GM23338 (cell line): Measurements from ENCODE around the gene ERCC5. TPM values are rescaled to one million over a fixed set of nuclear protein-coding genes. Genes with fewer than 3 reads are reported as not detected.
A peak's percentile ranks its signal among the peaks of the same experiment; 100 is the strongest.

Experiments
- ATAC-seq: fragments of 200-7000 bp; cut with Tn5 transposase; 3 replicates; pipeline ENCODE4 v1.9.1; 2020
- DNase-seq: peaks from one replicate; pipeline ENCODE4 v3.0.0-alpha.2; 2015; ENCODE audit warnings: low spot score
- H2AFZ ChIP-seq: fragments of 200-600 bp; sonication (generic); 2 replicates; pipeline ENCODE4 v1.8.0; 2016; ENCODE audit warnings: antibody characterized with exemption, mild to moderate bottlenecking, moderate library complexity
- H3F3A ChIP-seq: fragments of 200-600 bp; sonication (generic); replicated peaks from 2 replicates; pipeline ENCODE4 v1.8.0; 2017; ENCODE audit warnings: antibody characterized with exemption, mixed run types, low read depth
- H3K27ac ChIP-seq: fragments of 200-600 bp; sonication (generic); 2 replicates; pipeline ENCODE4 v1.6.1; 2016; ENCODE audit warnings: low read depth
- H3K27me3 ChIP-seq: fragments of 200-600 bp; sonication (generic); 2 replicates; pipeline ENCODE4 v1.8.0; 2016; ENCODE audit warnings: mild to moderate bottlenecking, mixed run types, moderate library complexity; ENCODE audit not compliant: insufficient read depth
- H3K36me3 ChIP-seq: fragments of 200-600 bp; sonication (generic); 2 replicates; pipeline ENCODE4 v1.8.0; 2016; ENCODE audit warnings: mild to moderate bottlenecking; ENCODE audit not compliant: insufficient read depth
- H3K4me1 ChIP-seq: fragments of 200-600 bp; sonication (generic); 2 replicates; pipeline ENCODE4 v1.8.0; 2016; ENCODE audit warnings: mild to moderate bottlenecking, moderate library complexity; ENCODE audit not compliant: insufficient read depth
- H3K4me2 ChIP-seq: fragments of 200-600 bp; sonication (generic); 2 replicates; pipeline ENCODE4 v1.7.1; 2017; ENCODE audit warnings: mixed run types
- H3K4me3 ChIP-seq: fragments of 200-600 bp; sonication (generic); 2 replicates; pipeline ENCODE4 v1.6.1; 2016; ENCODE audit warnings: mixed run types
- H3K79me2 ChIP-seq: fragments of 200-600 bp; sonication (generic); replicated peaks from 2 replicates; pipeline ENCODE4 v1.8.0; 2017; ENCODE audit warnings: mild to moderate bottlenecking; ENCODE audit not compliant: insufficient read depth
- H3K9me2 ChIP-seq: fragments of 200-600 bp; sonication (generic); 2 replicates; pipeline ENCODE4 v1.8.0; 2017; ENCODE audit not compliant: insufficient read depth
- H4K20me1 ChIP-seq: fragments of 200-600 bp; sonication (generic); replicated peaks from 2 replicates; pipeline ENCODE4 v1.8.0; 2017; ENCODE audit warnings: mild to moderate bottlenecking; ENCODE audit not compliant: insufficient read depth
- H3K27ac Mint-ChIP-seq: 2 replicates; pipeline ENCODE4 v1.8.0; 2020; ENCODE audit warnings: inconsistent platforms, mild to moderate bottlenecking, moderate library complexity, mixed read lengths
- H3K27me3 Mint-ChIP-seq: 3 replicates; pipeline ENCODE4 v1.8.0; 2022; ENCODE audit warnings: low read depth, mild to moderate bottlenecking, moderate library complexity, mixed read lengths, inconsistent platforms; ENCODE audit not compliant: insufficient read depth, poor library complexity
- H3K36me3 Mint-ChIP-seq: 3 replicates; pipeline ENCODE4 v1.8.0; 2021; ENCODE audit warnings: low read depth, mild to moderate bottlenecking, inconsistent platforms, moderate library complexity, mixed read lengths
- H3K4me1 Mint-ChIP-seq: 3 replicates; pipeline ENCODE4 v1.8.0; 2020; ENCODE audit warnings: mild to moderate bottlenecking, inconsistent platforms, mixed read lengths
- H3K4me3 Mint-ChIP-seq: 3 replicates; pipeline ENCODE4 v1.8.0; 2021; ENCODE audit warnings: moderate library complexity, mild to moderate bottlenecking, inconsistent platforms, mixed read lengths
- H3K9me3 Mint-ChIP-seq: 3 replicates; pipeline ENCODE4 v1.8.0; 2020; ENCODE audit warnings: moderate library complexity, mild to moderate bottlenecking, inconsistent platforms, mixed read lengths
- CREB1 ChIP-seq: fragments of 250-450 bp; sonication (Bioruptor Pico); IDR thresholded peaks from 2 replicates; pipeline ENCODE4 v1.5.0; 2020; ENCODE audit warnings: low read depth, mild to moderate bottlenecking, moderate library complexity
- EZH2 ChIP-seq: fragments of 200-600 bp; sonication (generic); IDR thresholded peaks from one replicate; pipeline ENCODE4 v1.8.0; 2017; ENCODE audit warnings: antibody characterized with exemption, mild to moderate bottlenecking, low read depth; ENCODE audit not compliant: unreplicated experiment
- EZH2phosphoT487 ChIP-seq: fragments of 200-600 bp; sonication (generic); IDR thresholded peaks from one replicate; pipeline ENCODE4 v1.8.1; 2018; ENCODE audit warnings: antibody characterized with exemption; ENCODE audit not compliant: unreplicated experiment
- JUNB ChIP-seq: IDR thresholded peaks from one replicate; pipeline ENCODE4 v1.6.1; 2016; ENCODE audit warnings: antibody characterized with exemption; ENCODE audit not compliant: unreplicated experiment
- NANOG ChIP-seq: IDR thresholded peaks from 2 replicates; pipeline ENCODE4 v1.6.1; 2016; ENCODE audit warnings: antibody characterized with exemption, borderline replicate concordance
- POLR2AphosphoS5 ChIP-seq: IDR thresholded peaks from 2 replicates; pipeline ENCODE4 v1.6.1; 2016; ENCODE audit warnings: antibody characterized with exemption, low read depth
- STAT1 ChIP-seq: IDR thresholded peaks from one replicate; pipeline ENCODE4 v1.6.1; 2016; ENCODE audit warnings: antibody characterized with exemption; ENCODE audit not compliant: unreplicated experiment
- ZNF114 ChIP-seq: fragments of 250-450 bp; sonication (Bioruptor Pico); IDR thresholded peaks from 2 replicates; pipeline ENCODE4 v1.5.0; 2020; ENCODE audit warnings: mild to moderate bottlenecking, moderate library complexity
- ZNF331 ChIP-seq: fragments of 250-450 bp; sonication (Bioruptor Pico); IDR thresholded peaks from 2 replicates; pipeline ENCODE4 v1.5.0; 2020; ENCODE audit warnings: low read depth, mild to moderate bottlenecking, moderate library complexity
- polyA plus RNA-seq: library from polyadenylated mRNA; unstranded; fragments of >200 nt; fragmentation: Nextera tagmentation; extraction: Ambion mirVana; gene quantifications from 2 replicates; pipeline ENCODE4 v1.2.1, GENCODE V29; 2016
- total RNA-seq: library from RNA; depleted of rRNA; stranded (reverse); fragments of >200 nt; shearing (Covaris generic); gene quantifications from 2 replicates; pipeline ENCODE4 v1.2.3, GENCODE V29; 2014
- TF ChIP-seq, protein P1 (sequence below): IDR thresholded peaks from one replicate; pipeline ENCODE4 v1.6.1; 2018; ENCODE audit warnings: antibody characterized with exemption; ENCODE audit not compliant: unreplicated experiment
- TF ChIP-seq, protein P2 (sequence below): IDR thresholded peaks from 2 replicates; pipeline ENCODE4 v1.6.1; 2016; ENCODE audit warnings: antibody characterized with exemption
- TF ChIP-seq, protein P3 (sequence below), 2 experiments: fragments of 200-600 bp in 1 of 2; sonication (generic) in 1 of 2; conservative IDR thresholded peaks; 2 replicates each; pipeline versions ENCODE4 v1.5.1 to v1.6.1; 2016 to 2017; ENCODE audit warnings: antibody characterized with exemption in 2 of 2, low read depth in 2 of 2, mild to moderate bottlenecking in 2 of 2, moderate library complexity in 1 of 2
- TF ChIP-seq, protein P4 (sequence below): fragments of 250-450 bp; sonication (Bioruptor Pico); IDR thresholded peaks from 2 replicates; pipeline ENCODE4 v1.5.0; 2020; ENCODE audit warnings: mild to moderate bottlenecking, moderate library complexity

ERCC5 gene
- total and polyA plus RNA-seq, 2 experiments from 2014 or later: 25.4 to 26.2 TPM

DNA sequence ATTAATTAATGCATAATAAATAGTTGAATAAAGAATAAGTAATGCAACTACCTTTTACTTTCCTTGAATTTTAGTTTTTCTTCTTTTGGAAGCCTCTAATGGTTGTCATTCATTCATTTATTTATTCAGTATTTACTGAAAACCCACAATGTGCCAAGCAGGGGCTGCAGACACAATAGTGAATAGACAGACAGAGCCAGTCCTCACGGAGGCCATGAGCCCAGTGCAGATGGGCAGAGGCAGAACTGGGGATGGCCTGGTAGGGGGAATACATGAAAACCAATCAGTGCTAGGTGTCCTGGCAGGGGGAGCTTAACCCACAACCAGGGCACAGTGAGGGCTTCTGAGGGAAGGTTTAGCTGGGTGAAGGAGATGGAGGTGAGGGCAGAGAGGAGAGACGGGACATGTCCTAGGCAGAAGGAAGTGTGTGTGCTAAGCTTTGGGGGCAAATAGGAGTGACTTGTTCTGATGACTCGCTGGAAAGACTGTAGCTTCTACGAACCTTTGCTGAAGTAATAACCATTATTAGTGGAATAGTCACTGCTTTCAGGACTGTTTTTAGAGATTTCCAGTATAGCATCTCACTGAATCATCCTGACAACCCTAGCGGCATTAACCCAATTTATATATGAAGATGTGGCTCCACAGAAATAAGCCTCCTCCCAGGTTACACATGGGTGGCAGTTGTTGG is 55.9 kb downstream of the ERCC5 start:
- H3K9me2 ChIP-seq: no peaks in the 10 kb centered on the region
- Mint-ChIP-seq H3K36me3 (no peaks in the 10 kb centered on the region), H3K4me3 (no peak overlapping the region), H3K4me1 (peaks cover 9% of the 10 kb centered on the region), H3K27me3 (no peaks in the 10 kb centered on the region), H3K9me3 (no peaks in the 10 kb centered on the region), H3K27ac (0 out of 2 replicates have a peak overlapping the region, but pooled peaks have one; percentile 4)
- H3K27me3 ChIP-seq: no peaks in the 10 kb centered on the region
- 0 out of 2 replicates have a peak, but pooled peaks cover 5% of the 10 kb centered on the region for H3K4me1 ChIP-seq
- no peak overlapping the region for H3K4me2 ChIP-seq
- H4K20me1 ChIP-seq: no peaks in the 10 kb centered on the region
- H3F3A ChIP-seq: no peaks in the 10 kb centered on the region
- no peak overlapping the region for H3K4me3 ChIP-seq
- ATAC-seq (no peak), DNase-seq (no peak)
- no peak overlapping the region for H3K27ac ChIP-seq
- no peaks in the 10 kb centered on the region for H3K79me2 ChIP-seq
- H2AFZ ChIP-seq: peak overlapping the region; percentile 95; the same call in 1 of the 2 replicates
- TF ChIP-seq ZNF331 (CRISPR knock-in tag): no peak
- TF ChIP-seq, protein P1, sequence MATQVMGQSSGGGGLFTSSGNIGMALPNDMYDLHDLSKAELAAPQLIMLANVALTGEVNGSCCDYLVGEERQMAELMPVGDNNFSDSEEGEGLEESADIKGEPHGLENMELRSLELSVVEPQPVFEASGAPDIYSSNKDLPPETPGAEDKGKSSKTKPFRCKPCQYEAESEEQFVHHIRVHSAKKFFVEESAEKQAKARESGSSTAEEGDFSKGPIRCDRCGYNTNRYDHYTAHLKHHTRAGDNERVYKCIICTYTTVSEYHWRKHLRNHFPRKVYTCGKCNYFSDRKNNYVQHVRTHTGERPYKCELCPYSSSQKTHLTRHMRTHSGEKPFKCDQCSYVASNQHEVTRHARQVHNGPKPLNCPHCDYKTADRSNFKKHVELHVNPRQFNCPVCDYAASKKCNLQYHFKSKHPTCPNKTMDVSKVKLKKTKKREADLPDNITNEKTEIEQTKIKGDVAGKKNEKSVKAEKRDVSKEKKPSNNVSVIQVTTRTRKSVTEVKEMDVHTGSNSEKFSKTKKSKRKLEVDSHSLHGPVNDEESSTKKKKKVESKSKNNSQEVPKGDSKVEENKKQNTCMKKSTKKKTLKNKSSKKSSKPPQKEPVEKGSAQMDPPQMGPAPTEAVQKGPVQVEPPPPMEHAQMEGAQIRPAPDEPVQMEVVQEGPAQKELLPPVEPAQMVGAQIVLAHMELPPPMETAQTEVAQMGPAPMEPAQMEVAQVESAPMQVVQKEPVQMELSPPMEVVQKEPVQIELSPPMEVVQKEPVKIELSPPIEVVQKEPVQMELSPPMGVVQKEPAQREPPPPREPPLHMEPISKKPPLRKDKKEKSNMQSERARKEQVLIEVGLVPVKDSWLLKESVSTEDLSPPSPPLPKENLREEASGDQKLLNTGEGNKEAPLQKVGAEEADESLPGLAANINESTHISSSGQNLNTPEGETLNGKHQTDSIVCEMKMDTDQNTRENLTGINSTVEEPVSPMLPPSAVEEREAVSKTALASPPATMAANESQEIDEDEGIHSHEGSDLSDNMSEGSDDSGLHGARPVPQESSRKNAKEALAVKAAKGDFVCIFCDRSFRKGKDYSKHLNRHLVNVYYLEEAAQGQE: no peak
- TF ChIP-seq, protein P2, sequence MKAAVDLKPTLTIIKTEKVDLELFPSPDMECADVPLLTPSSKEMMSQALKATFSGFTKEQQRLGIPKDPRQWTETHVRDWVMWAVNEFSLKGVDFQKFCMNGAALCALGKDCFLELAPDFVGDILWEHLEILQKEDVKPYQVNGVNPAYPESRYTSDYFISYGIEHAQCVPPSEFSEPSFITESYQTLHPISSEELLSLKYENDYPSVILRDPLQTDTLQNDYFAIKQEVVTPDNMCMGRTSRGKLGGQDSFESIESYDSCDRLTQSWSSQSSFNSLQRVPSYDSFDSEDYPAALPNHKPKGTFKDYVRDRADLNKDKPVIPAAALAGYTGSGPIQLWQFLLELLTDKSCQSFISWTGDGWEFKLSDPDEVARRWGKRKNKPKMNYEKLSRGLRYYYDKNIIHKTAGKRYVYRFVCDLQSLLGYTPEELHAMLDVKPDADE: no peak
- TF ChIP-seq JUNB: no peak
- TF ChIP-seq EZH2phosphoT487: no peak
- TF ChIP-seq STAT1: no peak
- no peak for TF ChIP-seq ZNF114 (CRISPR knock-in tag)
- TF ChIP-seq, protein P3, sequence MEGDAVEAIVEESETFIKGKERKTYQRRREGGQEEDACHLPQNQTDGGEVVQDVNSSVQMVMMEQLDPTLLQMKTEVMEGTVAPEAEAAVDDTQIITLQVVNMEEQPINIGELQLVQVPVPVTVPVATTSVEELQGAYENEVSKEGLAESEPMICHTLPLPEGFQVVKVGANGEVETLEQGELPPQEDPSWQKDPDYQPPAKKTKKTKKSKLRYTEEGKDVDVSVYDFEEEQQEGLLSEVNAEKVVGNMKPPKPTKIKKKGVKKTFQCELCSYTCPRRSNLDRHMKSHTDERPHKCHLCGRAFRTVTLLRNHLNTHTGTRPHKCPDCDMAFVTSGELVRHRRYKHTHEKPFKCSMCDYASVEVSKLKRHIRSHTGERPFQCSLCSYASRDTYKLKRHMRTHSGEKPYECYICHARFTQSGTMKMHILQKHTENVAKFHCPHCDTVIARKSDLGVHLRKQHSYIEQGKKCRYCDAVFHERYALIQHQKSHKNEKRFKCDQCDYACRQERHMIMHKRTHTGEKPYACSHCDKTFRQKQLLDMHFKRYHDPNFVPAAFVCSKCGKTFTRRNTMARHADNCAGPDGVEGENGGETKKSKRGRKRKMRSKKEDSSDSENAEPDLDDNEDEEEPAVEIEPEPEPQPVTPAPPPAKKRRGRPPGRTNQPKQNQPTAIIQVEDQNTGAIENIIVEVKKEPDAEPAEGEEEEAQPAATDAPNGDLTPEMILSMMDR (conservative IDR thresholded peaks at IDR 0.05; ENCODE audit: low read depth in 2 of 2): no peak
- TF ChIP-seq EZH2: no peak
- TF ChIP-seq NANOG: no peak
- TF ChIP-seq, protein P4, sequence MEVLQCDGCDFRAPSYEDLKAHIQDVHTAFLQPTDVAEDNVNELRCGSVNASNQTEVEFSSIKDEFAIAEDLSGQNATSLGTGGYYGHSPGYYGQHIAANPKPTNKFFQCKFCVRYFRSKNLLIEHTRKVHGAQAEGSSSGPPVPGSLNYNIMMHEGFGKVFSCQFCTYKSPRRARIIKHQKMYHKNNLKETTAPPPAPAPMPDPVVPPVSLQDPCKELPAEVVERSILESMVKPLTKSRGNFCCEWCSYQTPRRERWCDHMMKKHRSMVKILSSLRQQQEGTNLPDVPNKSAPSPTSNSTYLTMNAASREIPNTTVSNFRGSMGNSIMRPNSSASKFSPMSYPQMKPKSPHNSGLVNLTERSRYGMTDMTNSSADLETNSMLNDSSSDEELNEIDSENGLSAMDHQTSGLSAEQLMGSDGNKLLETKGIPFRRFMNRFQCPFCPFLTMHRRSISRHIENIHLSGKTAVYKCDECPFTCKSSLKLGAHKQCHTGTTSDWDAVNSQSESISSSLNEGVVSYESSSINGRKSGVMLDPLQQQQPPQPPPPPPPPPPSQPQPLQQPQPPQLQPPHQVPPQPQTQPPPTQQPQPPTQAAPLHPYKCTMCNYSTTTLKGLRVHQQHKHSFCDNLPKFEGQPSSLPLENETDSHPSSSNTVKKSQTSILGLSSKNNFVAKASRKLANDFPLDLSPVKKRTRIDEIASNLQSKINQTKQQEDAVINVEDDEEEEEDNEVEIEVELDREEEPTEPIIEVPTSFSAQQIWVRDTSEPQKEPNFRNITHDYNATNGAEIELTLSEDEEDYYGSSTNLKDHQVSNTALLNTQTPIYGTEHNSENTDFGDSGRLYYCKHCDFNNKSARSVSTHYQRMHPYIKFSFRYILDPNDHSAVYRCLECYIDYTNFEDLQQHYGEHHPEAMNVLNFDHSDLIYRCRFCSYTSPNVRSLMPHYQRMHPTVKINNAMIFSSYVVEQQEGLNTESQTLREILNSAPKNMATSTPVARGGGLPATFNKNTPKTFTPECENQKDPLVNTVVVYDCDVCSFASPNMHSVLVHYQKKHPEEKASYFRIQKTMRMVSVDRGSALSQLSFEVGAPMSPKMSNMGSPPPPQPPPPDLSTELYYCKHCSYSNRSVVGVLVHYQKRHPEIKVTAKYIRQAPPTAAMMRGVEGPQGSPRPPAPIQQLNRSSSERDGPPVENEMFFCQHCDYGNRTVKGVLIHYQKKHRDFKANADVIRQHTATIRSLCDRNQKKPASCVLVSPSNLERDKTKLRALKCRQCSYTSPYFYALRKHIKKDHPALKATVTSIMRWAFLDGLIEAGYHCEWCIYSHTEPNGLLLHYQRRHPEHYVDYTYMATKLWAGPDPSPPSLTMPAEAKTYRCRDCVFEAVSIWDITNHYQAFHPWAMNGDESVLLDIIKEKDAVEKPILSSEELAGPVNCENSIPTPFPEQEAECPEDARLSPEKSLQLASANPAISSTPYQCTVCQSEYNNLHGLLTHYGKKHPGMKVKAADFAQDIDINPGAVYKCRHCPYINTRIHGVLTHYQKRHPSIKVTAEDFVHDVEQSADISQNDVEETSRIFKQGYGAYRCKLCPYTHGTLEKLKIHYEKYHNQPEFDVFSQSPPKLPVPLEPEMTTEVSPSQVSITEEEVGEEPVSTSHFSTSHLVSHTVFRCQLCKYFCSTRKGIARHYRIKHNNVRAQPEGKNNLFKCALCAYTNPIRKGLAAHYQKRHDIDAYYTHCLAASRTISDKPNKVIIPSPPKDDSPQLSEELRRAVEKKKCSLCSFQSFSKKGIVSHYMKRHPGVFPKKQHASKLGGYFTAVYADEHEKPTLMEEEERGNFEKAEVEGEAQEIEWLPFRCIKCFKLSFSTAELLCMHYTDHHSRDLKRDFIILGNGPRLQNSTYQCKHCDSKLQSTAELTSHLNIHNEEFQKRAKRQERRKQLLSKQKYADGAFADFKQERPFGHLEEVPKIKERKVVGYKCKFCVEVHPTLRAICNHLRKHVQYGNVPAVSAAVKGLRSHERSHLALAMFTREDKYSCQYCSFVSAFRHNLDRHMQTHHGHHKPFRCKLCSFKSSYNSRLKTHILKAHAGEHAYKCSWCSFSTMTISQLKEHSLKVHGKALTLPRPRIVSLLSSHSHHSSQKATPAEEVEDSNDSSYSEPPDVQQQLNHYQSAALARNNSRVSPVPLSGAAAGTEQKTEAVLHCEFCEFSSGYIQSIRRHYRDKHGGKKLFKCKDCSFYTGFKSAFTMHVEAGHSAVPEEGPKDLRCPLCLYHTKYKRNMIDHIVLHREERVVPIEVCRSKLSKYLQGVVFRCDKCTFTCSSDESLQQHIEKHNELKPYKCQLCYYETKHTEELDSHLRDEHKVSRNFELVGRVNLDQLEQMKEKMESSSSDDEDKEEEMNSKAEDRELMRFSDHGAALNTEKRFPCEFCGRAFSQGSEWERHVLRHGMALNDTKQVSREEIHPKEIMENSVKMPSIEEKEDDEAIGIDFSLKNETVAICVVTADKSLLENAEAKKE (CRISPR knock-in tag): no peak
- no peak for TF ChIP-seq POLR2AphosphoS5
- no peak for TF ChIP-seq CREB1
- H3K36me3 ChIP-seq: no peaks in the 10 kb centered on the region
